Measurements from ENCODE around the gene SERPINB13.

Gene SERPINB13

GRCh38 chr18:63586966-63587365 is at the start of gene SERPINB13:
SERPINB13 (plus strand) TSS chr18:63587343; CDS start chr18:63588668, 1,325 bp downstream.
- DNase-seq (ENCODE audit: low read depth), result no peak

GRCh38 chr18:63539904-63540510 is 47.1 kb upstream of the SERPINB13 start:
- no peak for DNase-seq (ENCODE audit: low read depth)
- TF ChIP-seq CTCF (IDR thresholded peaks at IDR 0.05; ENCODE audit: low read depth, low read length, missing control alignments), result no peak
- H3K4me3 ChIP-seq (ENCODE audit: low read depth, low read length), result no peak overlapping the region

More at GRCh38 chr18:63586966-63587365, at the start of gene SERPINB13:
- H3K4me3 ChIP-seq (ENCODE audit: low read depth, low read length), result no peak within 1 kb of the TSS
- no peak for TF ChIP-seq CTCF (IDR thresholded peaks at IDR 0.05; ENCODE audit: low read depth, low read length, missing control alignments)

GRCh38 chr18:63542069-63542468 is 45.1 kb upstream of the SERPINB13 start, which contains the start of gene SERPINB12:
SERPINB12 (plus strand) TSS chr18:63542369; CDS start chr18:63556160, 13,791 bp downstream.
- no peak for DNase-seq (ENCODE audit: low read depth)
- no peak for TF ChIP-seq CTCF (IDR thresholded peaks at IDR 0.05; ENCODE audit: low read depth, low read length, missing control alignments)
- no peak within 1 kb of the TSS for H3K4me3 ChIP-seq (ENCODE audit: low read depth, low read length)

GRCh38 chr18:63544017-63544416 is 43.1 kb upstream of the SERPINB13 start:
- no peak overlapping the region for H3K4me3 ChIP-seq (ENCODE audit: low read depth, low read length)
- TF ChIP-seq CTCF (IDR thresholded peaks at IDR 0.05; ENCODE audit: low read depth, low read length, missing control alignments), result no peak
- DNase-seq (ENCODE audit: low read depth), result no peak

GRCh38 chr18:63545000-63545399 is 42.1 kb upstream of the SERPINB13 start:
- no peak for DNase-seq (ENCODE audit: low read depth)
- H3K4me3 ChIP-seq (ENCODE audit: low read depth, low read length), result no peak overlapping the region
- TF ChIP-seq CTCF (IDR thresholded peaks at IDR 0.05; ENCODE audit: low read depth, low read length, missing control alignments), result no peak

- no peak for TF ChIP-seq CTCF (IDR thresholded peaks at IDR 0.05; ENCODE audit: low read depth, low read length, missing control alignments)
- H3K4me3 ChIP-seq (ENCODE audit: low read depth, low read length), result no peak overlapping the region
- no peak for DNase-seq (ENCODE audit: low read depth)
Measured at GRCh38 chr18:63550068-63550467, 37.1 kb upstream of the SERPINB13 start.

GRCh38 chr18:63551769-63552168 is 35.4 kb upstream of the SERPINB13 start:
- H3K4me3 ChIP-seq (ENCODE audit: low read depth, low read length), result no peak overlapping the region
- DNase-seq (ENCODE audit: low read depth), result no peak
- no peak for TF ChIP-seq CTCF (IDR thresholded peaks at IDR 0.05; ENCODE audit: low read depth, low read length, missing control alignments)

Data from GM12864 (cell line).